ENCODE results near the gene SLC25A44.
"Not testable (repeated sequence)": the region's sequence is repeated elsewhere in the genome, so short reads cannot be mapped to it uniquely, and the experiment has no call there.

Gene SLC25A44

GRCh38 chr1:156164125-156164831 is 29.6 kb upstream of the SLC25A44 start:
- DNase-seq, result no peak

GRCh38 chr1:156165083-156165482 is 28.8 kb upstream of the SLC25A44 start:
- DNase-seq, result no peak

- no peak for DNase-seq
These were observed 26.4 kb upstream of the SLC25A44 start for GRCh38 chr1:156167536-156167935.

- DNase-seq, result no peak
These were observed 21.0 kb upstream of the SLC25A44 start for GRCh38 chr1:156172696-156173470.

GRCh38 chr1:156176610-156177210 is 17.2 kb upstream of the SLC25A44 start:
- DNase-seq, result no peak

- no peak for DNase-seq
These were observed 15.8 kb upstream of the SLC25A44 start for GRCh38 chr1:156177919-156178654.

- no peak for DNase-seq
These were observed 13.4 kb upstream of the SLC25A44 start for GRCh38 chr1:156180471-156180870.

GRCh38 chr1:156181391-156181924 is 12.4 kb upstream of the SLC25A44 start:
- not testable (repeated sequence) for DNase-seq

- not testable (repeated sequence) for DNase-seq
These were observed 11.7 kb upstream of the SLC25A44 start for GRCh38 chr1:156182010-156182779.

- DNase-seq, result not testable (repeated sequence)
These were observed 7.3 kb upstream of the SLC25A44 start for GRCh38 chr1:156186347-156187177.

- not testable (repeated sequence) for DNase-seq
These were observed 3.6 kb upstream of the SLC25A44 start for GRCh38 chr1:156190265-156190664.

GRCh38 chr1:156191292-156191964 is 2.5 kb upstream of the SLC25A44 start:
- no peak for DNase-seq

GRCh38 chr1:156193208-156193487 is 756 bp upstream of the SLC25A44 start:
- DNase-seq, result no peak

GRCh38 chr1:156194300-156194652 is 372 bp downstream of the SLC25A44 start:
- no peak for DNase-seq

- DNase-seq, result no peak
These were observed 1.9 kb downstream of the SLC25A44 start for GRCh38 chr1:156195853-156196252.

GRCh38 chr1:156196445-156196844 is 2.5 kb downstream of the SLC25A44 start:
- no peak for DNase-seq

- DNase-seq, result peak; percentile 67
These were observed 5.0 kb downstream of the SLC25A44 start for GRCh38 chr1:156198831-156199349.

GRCh38 chr1:156200044-156200443 is 6.1 kb downstream of the SLC25A44 start:
- peak; percentile 21 for DNase-seq

GRCh38 chr1:156203331-156203730 is 9.4 kb downstream of the SLC25A44 start:
- DNase-seq, result no peak

- no peak for DNase-seq
These were observed 10.8 kb downstream of the SLC25A44 start for GRCh38 chr1:156204686-156205085.

- DNase-seq, result no peak
These were observed 17.3 kb downstream of the SLC25A44 start for GRCh38 chr1:156211243-156211642.

All from activated CD4-positive, alpha-beta T cell treated with anti-CD3 and anti-CD28 coated beads, Interleukin-2, amount 50 U/mL, for 16 hours (primary cell).